GM19328 (cell line): ENCODE results near the gene USP4.

ENCODE experiments used
- ATAC-seq: cut with Tn5 transposase; IDR thresholded peaks from one replicate; pipeline ENCODE4 v1.9.1; 2021; ENCODE audit warnings: mild to moderate bottlenecking, moderate library complexity; ENCODE audit not compliant: unreplicated experiment

Gene USP4

GRCh38 chr3:49296781-49297411 lies 43.0 kb downstream of the USP4 start:
- ATAC-seq: no peak

DNA sequence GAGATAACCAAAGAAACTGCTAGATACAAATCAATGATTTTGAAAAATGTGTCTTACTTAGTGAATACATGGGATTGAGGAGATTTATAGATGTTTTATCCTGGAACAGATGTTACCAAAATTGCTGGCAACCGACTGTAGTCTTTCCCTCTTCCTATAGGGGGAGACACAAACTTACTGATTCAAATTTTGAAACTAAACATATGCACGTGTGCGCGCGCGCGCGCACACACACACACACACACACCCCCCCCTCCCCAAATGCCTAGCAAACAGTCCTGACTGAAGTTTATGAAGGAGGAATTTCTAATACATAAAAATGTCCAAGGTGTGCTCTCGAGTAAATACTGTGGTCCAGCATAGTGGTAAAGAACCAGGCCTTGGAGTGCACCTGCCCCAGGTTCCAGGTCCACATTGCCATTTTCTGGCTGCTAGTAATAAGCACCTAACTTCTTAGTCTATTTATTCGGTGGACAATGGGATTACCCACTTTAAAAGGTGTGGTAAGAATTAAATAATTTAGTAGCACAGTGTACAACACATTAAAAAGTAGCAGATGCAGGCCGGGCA lies 44.3 kb downstream of the USP4 start:
- ATAC-seq: no peak

DNA sequence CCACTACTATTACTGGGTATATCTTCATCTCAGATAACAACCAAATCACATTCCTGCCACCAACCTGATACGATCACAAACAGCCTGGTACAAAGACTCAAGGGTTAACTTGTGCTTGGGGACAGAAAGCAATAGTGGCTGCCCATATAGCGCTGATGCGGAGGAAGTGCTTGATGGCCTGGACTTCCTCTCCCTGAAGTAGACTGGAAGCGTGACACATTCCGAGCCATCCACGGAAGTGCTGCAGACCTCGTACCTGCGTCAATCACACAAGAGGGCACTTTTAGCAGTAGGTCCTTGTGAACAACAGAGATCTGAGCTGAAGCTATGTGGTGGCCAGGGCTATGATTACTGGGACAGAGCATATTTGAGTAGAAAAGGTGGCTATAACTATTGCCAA lies 45.5 kb downstream of the USP4 start:
- no peak for ATAC-seq

- no peak for ATAC-seq
Measured at GRCh38 chr3:49283997-49284396, 55.9 kb downstream of the USP4 start.

DNA sequence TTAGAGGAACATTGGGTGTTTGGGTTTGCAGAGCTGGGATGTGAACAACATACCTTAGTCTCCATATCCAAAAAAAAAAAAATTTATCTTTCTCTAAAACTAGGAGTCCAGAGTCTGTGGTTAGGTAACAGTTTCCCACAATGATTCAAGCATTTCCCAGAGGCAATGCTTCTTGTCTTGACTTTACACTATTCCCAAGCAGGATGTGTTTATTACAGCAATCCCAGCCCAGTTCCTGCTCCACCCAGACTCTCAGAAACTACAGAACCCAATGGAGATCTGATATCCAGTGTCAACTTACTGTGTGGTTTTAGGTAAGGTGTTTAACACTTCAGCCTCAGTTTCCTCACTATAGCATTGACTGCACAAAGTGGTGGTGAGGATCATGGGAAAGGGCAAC lies 60.5 kb downstream of the USP4 start:
- ATAC-seq: no peak

DNA sequence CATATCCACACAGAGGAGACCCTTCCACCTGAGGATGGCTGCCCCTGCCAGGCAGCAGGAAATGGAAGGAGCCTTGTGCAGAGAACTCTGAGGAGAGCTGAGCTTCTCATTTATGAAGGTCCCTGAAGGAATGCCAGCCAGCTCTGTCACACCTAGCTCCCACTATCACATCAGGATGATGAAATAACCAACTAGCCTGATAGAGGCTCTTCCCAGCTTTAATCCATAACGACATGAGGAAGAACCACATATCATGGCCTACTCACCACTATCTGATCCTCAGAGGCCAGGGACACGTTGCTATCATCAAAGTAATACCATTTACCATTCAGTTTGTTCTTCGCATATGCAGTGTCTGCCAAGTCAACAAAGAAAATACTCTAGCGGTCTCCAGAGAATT lies 61.3 kb downstream of the USP4 start:
- no peak for ATAC-seq

- ATAC-seq: no peak
Measured at GRCh38 chr3:49277383-49277775, 62.5 kb downstream of the USP4 start.

DNA sequence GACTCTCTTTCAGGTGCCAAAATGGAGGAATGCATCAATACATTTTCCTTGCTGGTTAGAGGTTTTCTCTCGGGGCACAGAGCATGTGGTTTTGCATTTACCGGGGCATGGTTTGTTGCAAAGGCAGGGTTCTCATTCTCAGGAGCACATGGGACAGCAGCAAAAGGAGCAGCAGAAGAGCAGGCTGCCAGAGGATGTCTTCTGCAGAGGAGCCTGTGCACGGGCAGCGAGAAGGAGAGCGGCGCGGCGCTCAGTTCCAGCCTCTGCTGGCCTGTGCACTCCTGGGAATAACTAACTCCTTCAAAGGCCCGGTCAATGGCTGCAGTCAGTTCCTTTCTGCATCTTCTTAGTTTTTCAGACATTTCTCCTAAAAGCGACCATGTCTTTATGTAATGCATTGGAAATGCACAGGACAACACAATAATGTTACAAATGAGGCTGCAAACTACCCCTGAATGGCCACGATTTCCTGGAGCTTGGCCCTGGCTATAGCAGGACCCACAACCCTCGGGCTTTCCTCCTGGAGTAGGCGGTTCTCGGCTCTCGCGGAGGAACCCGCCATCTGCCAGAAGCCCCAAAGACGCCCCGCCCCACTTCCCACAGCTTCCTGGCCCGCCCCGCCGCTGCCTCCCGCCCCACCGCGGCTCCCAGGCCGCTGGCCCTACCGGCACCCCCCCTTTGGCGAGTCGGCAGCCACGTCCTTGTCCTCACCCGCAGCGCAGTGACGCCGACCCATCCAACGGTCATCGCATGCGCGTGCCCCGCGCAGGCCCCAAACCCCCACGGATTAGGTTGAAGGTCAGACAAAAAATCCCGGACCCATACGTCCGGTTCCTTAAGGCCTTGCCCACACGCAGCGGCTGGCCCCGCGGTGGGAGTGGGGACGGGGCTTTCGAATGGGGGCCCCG lies 63.1 kb downstream of the USP4 start, which contains the start of gene C3orf62:
Gene C3orf62 (minus strand): TSS at position 758 of the 908 bp plus-strand sequence. CDS start 360 bp downstream, at position 398.
- no peak for ATAC-seq

DNA sequence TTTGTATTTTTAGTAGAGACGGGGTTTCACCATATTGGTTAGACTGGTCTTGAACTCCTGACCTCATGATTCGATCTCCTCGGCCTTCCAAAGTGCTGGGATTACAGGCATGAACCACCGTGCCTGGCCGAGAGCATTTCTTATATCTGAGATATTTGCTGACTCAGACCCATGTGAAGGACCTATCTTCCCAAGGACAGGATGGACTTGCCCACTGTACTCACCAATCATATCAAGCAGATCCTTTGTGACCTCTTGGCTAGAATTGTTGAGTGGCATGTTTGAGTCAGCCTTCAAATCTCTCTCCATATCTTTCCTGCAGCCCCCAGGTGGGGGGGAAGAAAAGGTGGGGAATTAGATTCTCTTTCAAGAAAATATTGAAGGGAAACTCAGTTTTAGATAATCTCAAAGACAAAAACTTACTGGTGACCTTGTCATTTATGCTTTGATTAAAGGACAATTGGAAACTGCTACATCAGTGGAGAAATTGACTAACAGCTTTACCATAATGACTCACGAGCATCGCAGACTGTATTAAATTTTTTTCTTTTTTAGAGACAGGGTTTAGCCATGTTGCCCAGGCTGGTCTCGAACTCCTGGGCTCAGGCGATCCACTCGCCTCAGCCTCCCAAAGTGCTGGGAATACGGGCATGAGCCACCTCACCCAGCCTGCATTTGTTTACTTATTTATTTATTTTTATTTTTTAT lies 65.9 kb downstream of the USP4 start:
- no peak for ATAC-seq

- no peak for ATAC-seq
Measured at GRCh38 chr3:49271047-49271446, 68.8 kb downstream of the USP4 start.

DNA sequence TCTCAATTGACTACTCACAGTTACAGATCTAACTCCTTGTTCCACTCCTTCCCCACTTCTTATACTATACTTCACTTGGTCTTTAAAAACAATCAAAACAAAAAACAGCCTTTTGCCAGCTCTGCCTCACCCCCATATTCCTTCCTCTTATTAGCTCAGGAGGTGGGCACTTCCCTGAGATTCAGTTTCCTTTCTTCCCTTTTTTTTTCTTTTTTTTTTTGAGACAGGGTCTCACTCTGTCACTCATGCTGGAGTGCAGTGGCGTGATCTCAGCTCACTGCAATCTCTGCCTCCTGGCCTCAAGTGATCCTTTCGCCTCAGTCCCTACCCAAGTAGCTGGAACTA lies 69.7 kb downstream of the USP4 start:
- no peak for ATAC-seq

- ATAC-seq: no peak
Measured at GRCh38 chr3:49269443-49270155, 70.3 kb downstream of the USP4 start.

- ATAC-seq: no peak
Measured at GRCh38 chr3:49266410-49267095, 73.3 kb downstream of the USP4 start.

DNA sequence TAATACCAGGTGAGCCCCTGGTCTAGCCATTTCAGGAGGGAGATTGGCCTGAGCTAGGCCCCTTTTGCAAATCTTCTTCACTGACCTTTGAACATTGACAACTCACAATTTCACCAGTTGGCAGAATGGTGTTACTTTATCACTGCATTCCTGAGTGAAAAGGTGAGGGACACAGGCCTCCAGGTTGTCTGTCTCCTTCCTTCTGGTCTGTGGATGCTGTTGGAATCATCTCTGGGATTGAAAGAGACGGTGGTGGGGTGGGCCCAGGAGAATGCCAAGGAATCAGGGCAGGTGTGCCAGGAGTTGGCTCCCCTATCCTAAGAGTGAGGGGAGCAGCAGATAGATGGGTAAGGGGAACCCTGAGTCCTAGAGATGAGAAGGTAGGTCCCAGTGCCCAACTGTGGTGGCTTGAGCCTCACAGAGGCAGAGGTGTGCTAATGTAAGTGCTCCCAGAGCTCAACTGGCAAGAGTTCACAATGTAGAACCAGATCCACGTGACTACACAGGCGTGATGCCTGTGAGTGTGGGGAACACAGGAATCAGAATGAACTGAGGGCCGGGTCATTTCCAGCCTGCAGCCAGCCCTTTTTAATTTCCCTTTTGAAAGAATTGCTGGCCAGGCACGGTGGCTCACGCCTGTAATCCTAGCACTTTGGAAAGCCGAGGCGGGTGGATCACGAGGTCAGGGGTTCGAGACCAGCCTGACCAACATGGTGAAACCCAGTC lies 74.0 kb downstream of the USP4 start:
- ATAC-seq: no peak

- ATAC-seq: no peak
Measured at GRCh38 chr3:49263159-49263889, 76.5 kb downstream of the USP4 start.

- no peak for ATAC-seq
Measured at GRCh38 chr3:49260806-49261324, 79.0 kb downstream of the USP4 start.

GRCh38 chr3:49257187-49257586 lies 82.7 kb downstream of the USP4 start:
- no peak for ATAC-seq

DNA sequence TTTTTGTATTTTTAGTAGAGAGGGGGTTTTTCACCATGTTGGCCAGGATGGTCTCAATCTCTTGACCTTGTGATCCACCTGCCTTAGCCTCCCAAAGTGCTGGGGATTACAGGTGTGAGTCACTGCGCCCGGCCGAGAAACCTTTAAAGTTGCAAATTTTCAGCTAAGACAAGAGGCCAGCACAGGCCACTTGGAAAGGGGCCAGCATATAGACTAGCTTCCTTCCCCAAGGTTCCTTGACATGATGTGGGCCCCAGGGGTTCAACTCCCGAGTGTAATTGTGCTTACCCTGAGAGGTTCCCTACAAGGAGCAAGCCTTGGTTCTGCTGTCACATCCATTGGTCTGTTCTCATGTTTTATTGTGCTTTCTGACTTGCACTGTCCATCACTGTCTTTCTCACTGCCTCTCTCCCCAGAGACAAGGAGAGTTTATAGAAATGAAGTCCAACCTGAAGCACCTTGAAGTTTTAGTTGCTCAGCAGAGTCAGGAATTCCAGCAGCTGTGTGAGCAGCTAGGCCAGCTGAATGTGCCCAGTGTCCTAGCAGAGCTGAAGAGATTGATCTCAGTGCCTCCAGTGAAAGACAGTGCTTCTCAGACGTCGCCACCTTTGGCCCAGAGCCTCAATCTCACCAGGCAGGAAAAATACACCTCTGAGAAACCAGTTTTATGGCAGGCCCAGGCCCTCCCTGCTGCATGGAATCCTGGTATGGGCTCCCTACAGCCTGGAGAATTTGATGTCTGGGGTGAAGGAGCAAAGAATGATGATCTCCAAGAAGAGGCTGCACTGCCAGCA lies 83.9 kb downstream of the USP4 start:
- no peak for ATAC-seq
